LNCAP (cell line): ENCODE measurements around the gene EXD3.

Source experiments
- CTCF ChIP-seq: fragments of 450-650 bp; IDR thresholded peaks from 2 replicates; pipeline ENCODE4 v1.5.1; 2017; ENCODE audit warnings: mild to moderate bottlenecking

The EXD3 gene

GRCh38 chr9:137264067-137264466 is 158.9 kb downstream of the EXD3 start:
- no peak for TF ChIP-seq CTCF

- TF ChIP-seq CTCF, result no peak
Measured at GRCh38 chr9:137263506-137263905, 159.5 kb downstream of the EXD3 start.

- no peak for TF ChIP-seq CTCF
Measured at GRCh38 chr9:137262909-137263285, 160.1 kb downstream of the EXD3 start.

GRCh38 chr9:137262173-137262908 is 160.6 kb downstream of the EXD3 start:
- TF ChIP-seq CTCF, result peak; percentile 54
